HCT116 (cell line): Measurements from ENCODE around the gene CENPL. TPM values are rescaled to one million over a fixed set of nuclear protein-coding genes. Genes with fewer than 3 reads are reported as not detected.

ENCODE experiments used
- ATAC-seq: fragments of 200-7000 bp; cut with Tn5 transposase; 2 replicates; pipeline ENCODE4 v1.9.1; 2020; ENCODE audit warnings: mild to moderate bottlenecking, moderate library complexity
- BruUV-seq: library from RNA; stranded (reverse); fragments of 400-500 nt; replicated peaks from 2 replicates; lab custom pipeline; 2021; lab: Mats Ljungman, UMichigan
- CTCF ChIA-PET: fragments of 300-600 bp; sonication (Branson Sonifier 250); formaldehyde crosslinking; loops from one replicate; lab custom pipeline; 2021; ENCODE audit warnings: antibody characterized with exemption; lab: Charles Lee
- POLR2A ChIA-PET: fragments of 300-600, 350-600 bp; sonication (Branson Sonifier 250); formaldehyde crosslinking; loops from one replicate; lab custom pipeline; 2021; ENCODE audit warnings: antibody characterized with exemption; lab: Charles Lee
- RAD21 ChIA-PET, 2 experiments: fragments of 300-600 bp; sonication (Branson Sonifier 250); formaldehyde crosslinking; loops; one replicate each; lab custom pipeline; 2023; ENCODE audit warnings: low total read pairs in 2 of 2; ENCODE audit not compliant: uncharacterized antibody in 2 of 2, unreplicated experiment in 2 of 2, low non-redundant PET in 1 of 2; lab: Charles Lee
- DNase-seq: peaks from one replicate; pipeline ENCODE4 v3.0.0-alpha.2; 2010; ENCODE audit warnings: low read depth, low spot score
- H2AFZ ChIP-seq: fragments of 200-600 bp; shearing (Covaris generic), sonication (generic); 2 replicates; pipeline ENCODE4 v1.6.1; 2017; ENCODE audit warnings: low read depth, mixed run types, mixed read lengths, antibody characterized with exemption, low read length; ENCODE audit not compliant: poor library complexity, severe bottlenecking
- H3K27ac ChIP-seq: 2 replicates; pipeline ENCODE4 v1.5.1; 2012; ENCODE audit warnings: low read depth, low read length
- H3K27me3 ChIP-seq: fragments of 200-600 bp; sonication (generic); 2 replicates; pipeline ENCODE4 v1.6.1; 2016; ENCODE audit warnings: mixed run types, low read length, mixed read lengths; ENCODE audit not compliant: insufficient read depth
- H3K36me3 ChIP-seq, 2 experiments: fragments of 200-500 bp in 1 of 2; fragments of 200-600 bp in 1 of 2; sonication (Bioruptor generic) in 1 of 2; sonication (generic) in 1 of 2; 2 replicates each; pipeline versions ENCODE4 v1.5.1 to v1.6.1; 2014 to 2016; ENCODE audit warnings: low read length in 2 of 2, inconsistent platforms in 1 of 2, mixed read lengths in 1 of 2, mixed run types in 1 of 2; ENCODE audit not compliant: insufficient read depth in 2 of 2, control insufficient read depth in 1 of 2
- H3K4me1 ChIP-seq, 2 experiments: fragments of 200-600 bp in 1 of 2; sonication (generic) in 1 of 2; 2 replicates each; pipeline versions ENCODE4 v1.5.1 to v1.6.1; 2012 to 2017; ENCODE audit warnings: low read length in 2 of 2, inconsistent platforms in 1 of 2, mild to moderate bottlenecking in 1 of 2, mixed read lengths in 1 of 2, mixed run types in 1 of 2, moderate library complexity in 1 of 2; ENCODE audit not compliant: insufficient read depth in 2 of 2, control insufficient read depth in 1 of 2
- H3K4me2 ChIP-seq: fragments of 200-600 bp; sonication (generic); 2 replicates; pipeline ENCODE4 v1.6.1; 2017; ENCODE audit warnings: mixed run types, low read length, mixed read lengths
- H3K4me3 ChIP-seq, 2 experiments: fragments of 200-600 bp in 1 of 2; sonication (generic) in 1 of 2; replicated peaks in 1 of 2; 2 replicates each; pipeline ENCODE4 v1.5.1; 2011 to 2016; ENCODE audit warnings: low read length in 2 of 2, control low read depth in 1 of 2, low read depth in 1 of 2, mild to moderate bottlenecking in 1 of 2, mixed read lengths in 1 of 2, mixed run types in 1 of 2
- H3K79me2 ChIP-seq: fragments of 200-600 bp; sonication (generic); 2 replicates; pipeline ENCODE4 v1.6.1; 2017; ENCODE audit warnings: mild to moderate bottlenecking, mixed run types, low read length, moderate library complexity, mixed read lengths; ENCODE audit not compliant: insufficient read depth
- H3K9ac ChIP-seq: fragments of 200-600 bp; sonication (generic); 2 replicates; pipeline ENCODE4 v1.6.1; 2016; ENCODE audit warnings: low read length, mixed read lengths
- H3K9me2 ChIP-seq: fragments of 200-600 bp; sonication (generic), shearing (Covaris generic); 2 replicates; pipeline ENCODE4 v1.6.1; 2017; ENCODE audit warnings: mixed run types, mild to moderate bottlenecking, moderate library complexity; ENCODE audit not compliant: insufficient read depth
- H3K9me3 ChIP-seq, 2 experiments: fragments of 200-500 bp in 1 of 2; fragments of 200-600 bp in 1 of 2; sonication (Bioruptor generic) in 1 of 2; sonication (generic) in 1 of 2; 2 replicates each; pipeline ENCODE4 v1.6.1; 2014 to 2017; ENCODE audit warnings: low read length in 2 of 2, mixed read lengths in 2 of 2, inconsistent platforms in 1 of 2, low read depth in 1 of 2, mild to moderate bottlenecking in 1 of 2, mixed run types in 1 of 2, moderate library complexity in 1 of 2; ENCODE audit not compliant: control insufficient read depth in 1 of 2, insufficient read depth in 1 of 2
- H4K20me1 ChIP-seq: fragments of 200-600 bp; sonication (generic), shearing (Covaris generic); 2 replicates; pipeline ENCODE4 v1.6.1; 2017; ENCODE audit warnings: mixed run types, mild to moderate bottlenecking, moderate library complexity; ENCODE audit not compliant: insufficient read depth
- EGR1 ChIP-seq: IDR thresholded peaks from 2 replicates; pipeline ENCODE4 v1.6.1; 2012; ENCODE audit warnings: low read depth
- FOSL1 ChIP-seq: IDR thresholded peaks from 2 replicates; pipeline ENCODE4 v1.6.1; 2012; ENCODE audit warnings: low read depth
- ZFX ChIP-seq: fragments of 450-650 bp; IDR thresholded peaks from 2 replicates; pipeline ENCODE4 v1.6.1; 2017
- intact Hi-C: fragments of 100-400 bp; cut with micrococcal nuclease; formaldehyde crosslinking; loops from 2 replicates; pipeline ENCODE4 v1.10.0; 2022
- total RNA-seq: library from RNA; stranded (reverse); gene quantifications from one replicate; pipeline ENCODE4 v1.2.1, GENCODE V29; 2021; ENCODE audit not compliant: unreplicated experiment
- TF ChIP-seq, protein P1 (sequence below): IDR thresholded peaks from 2 replicates; pipeline ENCODE4 v1.6.1; 2012

CENPL gene
- total RNA-seq, 1 experiment from 2014 or later: 20.3 TPM

DNA sequence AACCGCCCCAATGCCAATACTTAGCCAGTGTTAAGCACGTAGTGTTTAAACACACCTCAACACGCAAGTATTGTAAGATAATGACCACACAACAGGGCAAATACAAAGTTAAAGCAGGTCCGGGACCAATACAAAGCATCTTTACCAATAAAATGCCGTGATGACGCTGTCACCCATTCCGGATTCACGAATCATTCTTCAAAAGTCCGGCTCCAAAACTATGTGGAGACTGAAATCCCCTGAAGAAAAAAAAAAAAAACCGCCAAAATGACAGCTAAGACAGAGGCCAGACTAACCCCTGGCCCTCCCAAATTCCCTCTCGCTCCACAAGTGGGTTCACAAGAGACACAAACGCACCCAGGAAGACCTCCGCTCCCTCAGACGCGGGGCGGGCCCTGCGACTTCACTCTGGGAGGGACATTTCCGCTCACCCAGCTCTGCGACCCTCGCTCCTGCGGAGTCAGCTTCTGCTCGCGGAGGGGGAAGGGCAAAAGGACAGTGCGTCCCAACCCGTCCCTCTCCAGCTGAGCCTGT lies 835 bp downstream of the CENPL start:
- no peaks in the 10 kb centered on the region for H3K9me3 ChIP-seq
- H3K4me2 ChIP-seq: peak overlapping the region; percentile 94
- no peaks in the 10 kb centered on the region for H3K27me3 ChIP-seq
- H3K27ac ChIP-seq: peak overlapping the region; percentile 82
- BruUV-seq: TSS peak; percentile 73
- DNase-seq: no peak
- H4K20me1 ChIP-seq: no peaks in the 10 kb centered on the region
- peaks cover 0 to 3% of the 10 kb centered on the region in 2 experiments; a peak in 2 of 4 replicates for H3K36me3 ChIP-seq
- CTCF ChIA-PET: interaction anchor here (0.7 to 1.8 kb wide), 3 partner anchors 19 to 404 kb away, joined by 3 to 7 read pairs (median 3); no protein-coding TSS in a partner anchor
- TF ChIP-seq, protein P1, sequence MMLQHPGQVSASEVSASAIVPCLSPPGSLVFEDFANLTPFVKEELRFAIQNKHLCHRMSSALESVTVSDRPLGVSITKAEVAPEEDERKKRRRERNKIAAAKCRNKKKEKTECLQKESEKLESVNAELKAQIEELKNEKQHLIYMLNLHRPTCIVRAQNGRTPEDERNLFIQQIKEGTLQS: no peak
- TF ChIP-seq ZFX: 0 out of 2 replicates have a peak, but pooled peaks have one; percentile 29
- TF ChIP-seq FOSL1: no peak
- TF ChIP-seq, all 23 proteins: peak for 1
- ATAC-seq: peak; percentile 57
- H3K9ac ChIP-seq: peak overlapping the region; percentile 93
- no peaks in the 10 kb centered on the region for H3K9me2 ChIP-seq
- peak overlapping the region; percentile 96 to 97 for H3K4me3 ChIP-seq
- peaks cover 2 to 7% of the 10 kb centered on the region in 2 experiments; a peak in 2 of 4 replicates for H3K4me1 ChIP-seq
- ChIA-PET POLR2A (interaction anchor here (0.5 to 1.5 kb wide), 4 partner anchors 9 to 394 kb away, joined by 3 to 4 read pairs (median 4); partner anchors contain the start of gene KLHL20), RAD21 (interaction anchor here in 1 of 2 experiments (1.2 kb wide), 1 partner anchor 394 kb away, joined by 4 read pairs; no protein-coding TSS in a partner anchor)
- peak overlapping the region; percentile 33 for H2AFZ ChIP-seq
- peaks cover 52% of the 10 kb centered on the region for H3K79me2 ChIP-seq
- intact Hi-C loops: loop anchor here (1.0 to 10.0 kb wide), 5 partner anchors 52 to 1079 kb away; partner anchors contain the start of genes KLHL20 and PRDX6

DNA sequence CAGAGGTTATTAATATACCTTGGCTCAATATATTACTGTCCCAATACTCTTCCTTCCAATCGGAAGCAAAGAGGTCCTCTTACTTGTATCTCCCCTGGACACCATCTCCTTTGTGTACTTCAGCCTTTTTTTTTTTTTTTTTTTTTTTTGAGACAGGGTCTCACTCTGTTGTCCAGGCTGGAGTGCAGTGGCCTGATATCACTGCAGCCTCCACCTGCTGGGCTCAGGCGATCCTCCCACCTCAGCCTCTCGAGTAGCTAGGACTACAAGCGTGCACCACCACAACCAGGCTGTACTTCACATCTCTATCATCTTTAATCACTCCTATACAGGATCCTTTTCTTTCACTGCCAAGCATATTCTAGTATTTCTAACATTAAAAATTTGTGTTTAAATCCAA lies 3.0 kb downstream of the CENPL start:
- ATAC-seq (no peak), DNase-seq (no peak)
- Histone ChIP-seq H4K20me1 (no peaks in the 10 kb centered on the region), H3K36me3 (peaks cover 3 to 4% of the 10 kb centered on the region in 2 experiments; a peak in 2 of 4 replicates), H3K9ac (no peak overlapping the region), H3K9me3 (no peaks in the 10 kb centered on the region), H3K4me3 (no peak overlapping the region), H3K4me2 (no peak overlapping the region), H3K4me1 (peaks cover 2 to 7% of the 10 kb centered on the region in 2 experiments; a peak in 2 of 4 replicates), H3K27ac (no peak overlapping the region), H2AFZ (no peak overlapping the region), H3K9me2 (no peaks in the 10 kb centered on the region), H3K27me3 (no peaks in the 10 kb centered on the region), H3K79me2 (peaks cover 67% of the 10 kb centered on the region)
- RAD21 ChIA-PET: no interaction called here
- BruUV-seq: no TSS peak
- POLR2A ChIA-PET: no interaction called here
- CTCF ChIA-PET: no interaction called here
- intact Hi-C loops: loop anchor here (5.0 to 10.0 kb wide), 3 partner anchors 49 to 344 kb away; partner anchors contain the start of genes KLHL20 and PRDX6
- TF ChIP-seq EGR1: no peak
